ENCODE data around the gene ATXN1. TPM values are rescaled to one million over a fixed set of nuclear protein-coding genes. Genes with fewer than 3 reads are reported as not detected.

The ATXN1 gene
- total and polyA plus RNA-seq, 2 of the 8 experiments (the other 6 are each of a cell fraction or from before 2014, with no cell fraction given) = 1.6 to 4.0 TPM

GRCh38 chr6:16746812-16747211 lies 14.4 kb downstream of the ATXN1 start:
- Histone ChIP-seq H3K36me3 (ENCODE audit: control insufficient read depth in 2 of 4, insufficient read depth in 4 of 4, low read length in 3 of 4) (no peaks in the 10 kb centered on the region), H4K20me1 (replicated peaks in 1 of 2; ENCODE audit: control insufficient read depth in 1 of 2, insufficient read depth in 2 of 2, low read length in 2 of 2) (no peaks in the 10 kb centered on the region), H3K79me2 (ENCODE audit: control insufficient read depth in 1 of 2, insufficient read depth in 2 of 2, low read length in 2 of 2) (no peaks in the 10 kb centered on the region), H3K23me2 (ENCODE audit: low read depth, low read length) (no peaks in the 10 kb centered on the region; the same call in 1 of the 2 replicates), H3K18ac (ENCODE audit: extremely low read depth, low read length) (no peak overlapping the region), H2BK5ac (ENCODE audit: low read depth, low read length) (no peak overlapping the region), H2BK15ac (ENCODE audit: low read length) (no peak overlapping the region), H3K14ac (ENCODE audit: insufficient read length) (no peak overlapping the region), H3K27ac (ENCODE audit: low read depth, low read length) (no peak overlapping the region), H3K4me2 (ENCODE audit: insufficient read depth in 1 of 2, low read depth in 2 of 2, low read length in 2 of 2) (no peak overlapping the region), H4K5ac (ENCODE audit: insufficient read length, low read depth, low read length) (no peak overlapping the region), H3K4me1 (replicated peaks in 1 of 4; ENCODE audit: control insufficient read depth in 3 of 4, insufficient read depth in 4 of 4, low read length in 3 of 4) (no peaks in the 10 kb centered on the region; a peak in 1 of 7 replicates), H3K23ac (ENCODE audit: insufficient read length) (no peak overlapping the region), H3K79me1 (ENCODE audit: low read depth, low read length) (no peaks in the 10 kb centered on the region; the same call in 1 of the 2 replicates), H2BK20ac (ENCODE audit: low read length) (no peak overlapping the region), H3K4ac (replicated peaks; ENCODE audit: insufficient read length, low read depth, low read length) (no peak overlapping the region), H2AK5ac (ENCODE audit: low read depth, low read length) (no peak overlapping the region), H3K9me3 (ENCODE audit: insufficient read depth in 2 of 2, low read depth in 1 of 2, low read length in 1 of 2) (no peaks in the 10 kb centered on the region), H2BK12ac (ENCODE audit: low read depth, low read length) (no peak overlapping the region), H3K27me3 (replicated peaks in 1 of 4; ENCODE audit: control insufficient read depth in 3 of 4, extremely low read depth in 1 of 4, insufficient read depth in 3 of 4, low read length in 3 of 4) (no peaks in the 10 kb centered on the region), H2AFZ (ENCODE audit: low read length) (no peak overlapping the region), H3K9ac (replicated peaks in 1 of 4; ENCODE audit: extremely low read depth in 1 of 4, low read depth in 3 of 4, low read length in 3 of 4) (no peak overlapping the region), H3K4me3 (ENCODE audit: extremely low read depth in 1 of 4, insufficient read depth in 2 of 4, low read depth in 3 of 4, low read length in 4 of 4) (no peak overlapping the region), H4K8ac (ENCODE audit: extremely low read depth, insufficient read depth, low read length) (no peak overlapping the region), H2BK120ac (replicated peaks; ENCODE audit: low read depth, low read length) (no peak overlapping the region), H3K56ac (replicated peaks; ENCODE audit: insufficient read length, low read depth, low read length) (no peak overlapping the region), H4K91ac (replicated peaks; ENCODE audit: insufficient read length, low read length) (no peak overlapping the region)
- DNase-seq (ENCODE audit: low read depth in 1 of 2, low spot score in 2 of 2) = no peak
- FAIRE-seq = no peak
- 88% methylated on average over 3 of the region's 3 CpGs; no CpG with 5 or more reads in 1 of the 2 experiments for WGBS, 2 experiments (ENCODE audit: extremely low coverage in 1 of 2, insufficient coverage in 1 of 2, insufficient read length in 1 of 2, insufficient replicate concordance in 2 of 2, low coverage in 1 of 2, low lambda C conversion rate in 2 of 2, missing lambda C conversion rate in 1 of 2)
- POLR2A ChIA-PET (ENCODE audit: partially characterized antibody) = no interaction called here
- TF ChIP-seq NRF1 (IDR thresholded peaks at IDR 0.05; ENCODE audit: low read depth, low read length) (no peak), TCF12 (IDR thresholded peaks at IDR 0.05; ENCODE audit: low read depth, low read length) (no peak), POU5F1 (IDR thresholded peaks at IDR 0.05; ENCODE audit: low read depth, low read length) (no peak), HDAC6 (IDR thresholded peaks at IDR 0.05; ENCODE audit: low read depth, low read length) (no peak), SRF (IDR thresholded peaks at IDR 0.05; ENCODE audit: low read depth, low read length) (no peak), EP300 (IDR thresholded peaks at IDR 0.05; ENCODE audit: borderline replicate concordance in 1 of 2, low read depth in 2 of 2, low read length in 2 of 2) (no peak), TAF7 (optimal IDR thresholded peaks at IDR 0.05; ENCODE audit: borderline replicate concordance, low read depth, low read length) (no peak), USF2 (IDR thresholded peaks at IDR 0.05; ENCODE audit: low read length) (no peak), ZNF274 (IDR thresholded peaks at IDR 0.05; ENCODE audit: borderline replicate concordance, extremely low read depth, low read length) (no peak), CBX8 (IDR thresholded peaks at IDR 0.05; ENCODE audit: borderline replicate concordance, low read depth, low read length) (no peak), JUND (IDR thresholded peaks at IDR 0.05; ENCODE audit: low read length) (no peak), RFX5 (IDR thresholded peaks at IDR 0.05; ENCODE audit: borderline replicate concordance, low read depth, low read length) (no peak)
- CTCF ChIA-PET (ENCODE audit: partially characterized antibody) = interaction anchor here (0.6 to 2.7 kb wide), 4 partner anchors 16 to 55 kb away, joined by 3 to 12 read pairs (median 4); no protein-coding TSS in a partner anchor
